ENCODE data around the gene DNMT3B.

GRCh38 chr20:32829311-32830005 lies 67.3 kb downstream of the DNMT3B start:
- TF ChIP-seq GATA2 (IDR thresholded peaks at IDR 0.05; ENCODE audit: low read depth, low read length) (no peak), GATA3 (IDR thresholded peaks at IDR 0.05; ENCODE audit: low read depth, low read length) (no peak)

Measured in SH-SY5Y (cell line).